GM21529 (cell line): ENCODE measurements around the gene NDUFB8.

Source experiments
- ATAC-seq: cut with Tn5 transposase; IDR thresholded peaks from one replicate; pipeline ENCODE4 v1.9.1; 2021; ENCODE audit not compliant: unreplicated experiment

Gene NDUFB8

GRCh38 chr10:100537475-100537874, 7.8 kb upstream of the NDUFB8 start:
- no peak for ATAC-seq

GRCh38 chr10:100535715-100536353, 6.2 kb upstream of the NDUFB8 start, which contains the start of gene HIF1AN:
HIF1AN (plus strand) TSS chr10:100535943; CDS start chr10:100535959, 16 bp downstream.
- ATAC-seq = peak; percentile 89

- no peak for ATAC-seq
Measured at GRCh38 chr10:100535338-100535714, 5.7 kb upstream of the NDUFB8 start.

DNA sequence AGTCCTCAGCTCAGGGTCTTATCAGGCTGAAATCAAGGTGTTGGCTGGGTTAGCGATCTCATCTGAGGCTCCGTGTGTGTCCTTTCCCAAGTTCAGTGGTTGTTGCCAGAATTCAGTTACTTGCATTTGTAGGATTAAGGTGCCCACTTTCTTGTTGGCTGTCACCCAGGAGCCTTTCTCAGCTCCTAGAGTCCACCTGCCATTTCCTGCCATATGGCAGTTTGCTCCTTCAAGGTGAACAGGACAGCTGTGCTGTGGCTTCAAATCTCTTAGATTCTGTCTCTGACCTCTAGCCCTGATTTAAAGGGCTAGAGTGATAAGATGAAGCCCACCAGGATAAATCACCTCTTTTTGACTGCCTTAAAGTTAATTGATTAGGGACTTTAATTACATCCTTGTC, 5.1 kb upstream of the NDUFB8 start:
- no peak for ATAC-seq

DNA sequence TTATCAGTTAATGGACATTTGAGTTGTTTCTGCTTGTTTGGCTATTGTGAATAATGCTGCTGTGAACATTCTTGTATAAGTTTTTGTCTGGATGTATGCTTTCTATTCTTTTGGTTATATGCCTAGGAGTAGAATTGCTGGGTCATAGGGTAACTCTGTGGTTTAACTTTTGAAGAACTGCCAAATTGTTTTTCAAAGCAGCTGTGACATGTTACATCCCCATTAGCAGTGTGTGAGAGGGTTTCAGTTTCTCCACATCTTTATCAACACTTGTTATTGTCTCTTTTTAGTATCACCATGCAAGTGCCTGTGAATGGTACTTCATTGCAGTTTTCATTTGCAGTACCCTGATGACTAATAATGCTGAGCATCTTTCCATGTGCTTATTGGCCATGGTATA, 2.1 kb upstream of the NDUFB8 start:
- ATAC-seq = no peak

- ATAC-seq = no peak
Measured at GRCh38 chr10:100528921-100529474, 673 bp downstream of the NDUFB8 start.

GRCh38 chr10:100528123-100528886, 1.4 kb downstream of the NDUFB8 start:
- no peak for ATAC-seq

DNA sequence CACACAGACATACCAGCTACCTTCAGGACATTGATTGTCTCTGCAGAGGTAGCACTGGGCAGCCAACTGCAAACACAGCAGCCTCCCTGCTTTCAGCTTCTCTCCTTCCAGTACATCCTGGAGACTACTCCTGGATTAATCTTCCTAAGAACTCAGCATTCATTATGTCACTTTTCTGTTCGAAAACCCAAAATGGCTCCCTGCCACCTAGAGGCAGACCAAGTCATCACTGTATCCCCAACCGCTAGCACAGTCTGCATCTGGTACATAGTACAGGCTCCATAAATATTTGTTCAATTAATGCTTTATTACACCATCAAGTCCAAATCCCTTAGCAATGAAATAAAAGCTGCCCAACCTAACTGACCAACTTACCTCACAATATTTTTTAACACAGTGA, 5.0 kb downstream of the NDUFB8 start:
- ATAC-seq = no peak

DNA sequence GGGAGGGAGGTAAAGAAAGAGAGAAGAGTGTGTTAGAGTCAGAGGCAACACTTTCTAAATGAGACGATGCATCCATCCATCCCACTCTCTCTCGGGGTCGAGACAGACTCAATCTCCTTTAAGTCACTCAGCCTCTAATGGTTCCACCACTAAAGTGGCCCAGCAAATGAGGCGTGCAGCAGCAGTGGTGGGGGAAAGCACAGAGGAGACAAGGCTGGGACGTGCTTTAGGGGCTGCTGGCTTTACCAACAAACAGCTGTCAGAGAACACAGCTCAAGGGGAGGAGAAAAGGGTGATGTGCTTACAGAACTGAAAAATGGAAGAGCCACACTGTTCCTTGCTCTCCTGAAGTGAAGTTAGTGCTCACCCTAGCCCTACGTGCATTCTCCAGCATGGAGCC, 5.5 kb downstream of the NDUFB8 start:
- no peak for ATAC-seq

- ATAC-seq = no peak
Measured at GRCh38 chr10:100522945-100523344, 6.7 kb downstream of the NDUFB8 start.

GRCh38 chr10:100522107-100522801, 7.4 kb downstream of the NDUFB8 start:
- no peak for ATAC-seq

DNA sequence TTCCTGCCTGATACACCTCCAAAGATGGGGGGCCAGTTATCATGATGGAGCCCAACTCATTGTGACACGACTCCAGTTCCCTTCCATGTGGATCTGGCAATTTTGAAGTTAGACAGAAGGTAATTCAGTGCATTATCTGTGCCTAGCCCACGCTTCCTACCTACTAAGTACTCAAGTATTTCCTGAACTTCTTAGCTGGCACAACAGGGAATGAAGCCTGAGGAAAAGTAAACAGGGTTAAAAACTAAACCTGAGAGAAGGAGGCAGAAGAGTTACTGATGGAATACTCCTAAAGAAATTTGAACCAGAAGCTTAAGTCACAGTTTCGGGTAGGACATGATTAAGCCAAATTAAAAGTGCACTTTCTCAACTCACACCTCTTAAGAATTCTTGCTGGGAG, 8.9 kb downstream of the NDUFB8 start:
- ATAC-seq = no peak

GRCh38 chr10:100519311-100520051, 10.2 kb downstream of the NDUFB8 start, which contains the start of gene SEC31B:
SEC31B (minus strand) TSS chr10:100519861; CDS start chr10:100516952, 2,909 bp downstream.
- no peak for ATAC-seq

GRCh38 chr10:100518761-100519241, 10.9 kb downstream of the NDUFB8 start:
- no peak for ATAC-seq

DNA sequence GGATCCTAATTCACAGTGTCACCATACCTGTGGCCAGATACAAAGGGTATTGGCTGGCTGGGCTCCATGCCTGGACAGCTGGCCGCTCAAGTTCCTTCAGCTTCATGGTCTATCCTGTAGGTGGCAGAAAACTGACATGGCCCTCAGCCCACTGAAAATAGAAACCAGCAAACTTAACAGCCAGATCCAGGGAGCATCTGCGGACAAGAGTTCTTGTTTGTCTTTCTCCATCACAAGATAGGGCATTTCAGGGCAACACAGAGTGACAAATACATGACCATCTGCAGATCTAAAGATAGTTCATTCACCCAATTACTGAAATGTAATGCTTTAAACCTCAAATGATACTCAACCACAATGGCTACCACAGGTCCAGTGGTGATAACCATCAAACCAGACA, 12.8 kb downstream of the NDUFB8 start:
- ATAC-seq = no peak

DNA sequence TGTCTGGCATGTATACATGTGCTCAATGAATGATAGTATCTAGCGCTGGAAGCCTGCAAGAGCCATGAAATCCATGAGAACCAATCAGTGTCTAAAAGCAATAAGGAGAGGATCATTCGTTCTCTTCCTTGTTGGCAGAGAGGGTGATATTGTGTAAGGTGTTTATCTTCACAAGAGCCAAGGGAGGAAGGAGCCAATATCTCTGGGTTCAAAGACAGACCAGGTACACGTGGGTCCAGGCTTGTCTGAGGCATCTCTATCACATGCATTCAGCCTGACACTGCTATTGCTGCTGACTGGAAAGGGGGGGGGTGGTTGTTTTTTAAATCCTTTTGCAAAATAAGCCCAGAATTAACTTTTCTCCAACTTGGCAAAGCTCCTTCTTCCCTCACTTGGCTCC, 14.1 kb downstream of the NDUFB8 start:
- no peak for ATAC-seq

GRCh38 chr10:100510533-100511308, 18.9 kb downstream of the NDUFB8 start:
- ATAC-seq = no peak

GRCh38 chr10:100509241-100509840, 20.3 kb downstream of the NDUFB8 start:
- no peak for ATAC-seq

- ATAC-seq = no peak
Measured at GRCh38 chr10:100508691-100509150, 20.9 kb downstream of the NDUFB8 start.
